Spleen (tissue), 11 donors: ENCODE measurements around the gene LAMA5. TPM values are rescaled to one million over a fixed set of nuclear protein-coding genes. Genes with fewer than 3 reads are reported as not detected.

Experiments used
- DNase-seq: peaks from one replicate; pipeline ENCODE4 v3.0.0-alpha.2; 2020
- H3K27ac ChIP-seq, 8 donors: fragments of 200-600 bp; sonication (generic) in 7 of 8; 1 replicate in 4 of 8; 2 replicates in 4 of 8; pipeline versions ENCODE4 v1.5.0 to v1.8.0; 2016 to 2021; ENCODE audit warnings: inconsistent platforms in 4 of 8, mild to moderate bottlenecking in 4 of 8, moderate library complexity in 1 of 8
- H3K27me3 ChIP-seq, 7 donors: fragments of 200-600 bp; sonication (generic) in 6 of 7; replicated peaks in 1 of 7; 1 replicate in 4 of 7; 2 replicates in 3 of 7; pipeline versions ENCODE4 v1.5.0 to v1.8.0; 2016 to 2021; ENCODE audit warnings: inconsistent platforms in 3 of 7, mild to moderate bottlenecking in 1 of 7
- H3K36me3 ChIP-seq, 6 donors: fragments of 200-600 bp; sonication (generic) in 5 of 6; 1 replicate in 4 of 6; 2 replicates in 2 of 6; pipeline versions ENCODE4 v1.5.0 to v1.8.0; 2016 to 2021; ENCODE audit warnings: inconsistent platforms in 2 of 6
- H3K4me1 ChIP-seq, 6 donors: fragments of 200-600 bp; sonication (generic) in 5 of 6; 1 replicate in 3 of 6; 2 replicates in 3 of 6; pipeline versions ENCODE4 v1.5.0 to v1.8.0; 2016 to 2021; ENCODE audit warnings: inconsistent platforms in 3 of 6
- H3K4me3 ChIP-seq, 8 donors: fragments of 200-600 bp; sonication (generic) in 7 of 8; 1 replicate in 4 of 8; 2 replicates in 4 of 8; pipeline versions ENCODE4 v1.5.0 to v1.8.0; 2016 to 2021; ENCODE audit warnings: inconsistent platforms in 4 of 8, mild to moderate bottlenecking in 4 of 8, moderate library complexity in 2 of 8
- H3K9me3 ChIP-seq, 8 donors: fragments of 200-600 bp; sonication (generic) in 7 of 8; 1 replicate in 4 of 8; 2 replicates in 4 of 8; pipeline versions ENCODE4 v1.5.0 to v1.8.0; 2016 to 2021; ENCODE audit warnings: inconsistent platforms in 4 of 8
- CTCF ChIP-seq, 11 experiments: fragments of 200-600 bp in 7 of 11; fragments of 450-650 bp in 4 of 11; sonication (generic) in 4 of 11; IDR thresholded peaks in 8 of 11; conservative IDR thresholded peaks in 3 of 11; 1 replicate in 7 of 11; 2 replicates in 4 of 11; pipeline versions ENCODE4 v1.4.0 to v1.8.0; 2016 to 2021; ENCODE audit warnings: antibody characterized with exemption in 11 of 11, inconsistent platforms in 4 of 11, mild to moderate bottlenecking in 1 of 11
- POLR2A ChIP-seq, 3 donors: fragments of 450-650 bp; IDR thresholded peaks; one replicate each; pipeline ENCODE4 v1.5.1; 2017; ENCODE audit warnings: antibody characterized with exemption in 3 of 3, mild to moderate bottlenecking in 1 of 3
- POLR2AphosphoS5 ChIP-seq, 3 donors: sonication (generic); formaldehyde crosslinking; IDR thresholded peaks; one replicate each; pipeline ENCODE4 v1.5.1; 2017; ENCODE audit warnings: antibody characterized with exemption in 3 of 3
- WGBS, 5 donors: extraction: QIAGEN DNeasy Blood & Tissue Kit in 3 of 5; methylation state at CpG; one replicate each; pipeline versions ENCODE4 v1.1.5 to v1.1.7; 2013 to 2018; 5-methylcytosine and 5-hydroxymethylcytosine counted together
- intact Hi-C: fragments of 100-400 bp; cut with DNase I; formaldehyde crosslinking; loops from one replicate; pipeline ENCODE4 v1.15.0; 2023; ENCODE audit warnings: low total_unique reads
- polyA plus RNA-seq, 3 donors: library from polyadenylated mRNA; stranded (reverse); fragments of 200-250 nt; gene quantifications; one replicate each; pipeline ENCODE4 v1.2.1, GENCODE V29; 2013
- total RNA-seq, 7 donors: library from RNA; depleted of rRNA in 3 of 7; stranded (reverse); fragments of >200 nt in 3 of 7; fragmentation: NEBNext Ultra II Directional in 4 of 7; extraction: Animal tissue kit (Norgen Biotek cat#: 25700) in 4 of 7; gene quantifications; one replicate each; pipeline versions ENCODE4 v1.1.0 to v1.2.1, GENCODE V29; 2016 to 2021
- donor health status: healthy with polysubstance abuse.
- donor health status: DM: no; HTN: no; CAD: no; lungs with moderate emphysema.
- donor health status: DM: no; HTN: no; CAD: no.
- donor health status: Bipolar disorder and iron deficiency.
- donor health status: healthy.
- donor health status: DM: no; HTN: no; CAD: no.
- donor health status: DM: yes; HTN: yes; CAD: no.

The LAMA5 gene
- total and polyA plus RNA-seq, 10 donors: 46.5 to 266 (median 115) TPM

- Histone ChIP-seq H3K9me3 (no peaks in the 10 kb centered on the region), H3K4me3 (peak overlapping the region in 2 of 8 donors; percentile 3 to 40), H3K27me3 (peaks cover 0 to 6% (median 0%) of the 10 kb centered on the region in 7 donors), H3K27ac (peak overlapping the region; percentile 53 to 87 (median 79)), H3K36me3 (peaks cover 0 to 27% (median 1%) of the 10 kb centered on the region in 6 donors), H3K4me1 (peaks cover 26 to 81% (median 58%) of the 10 kb centered on the region in 6 donors)
- 53 to 68% (median 60%) methylated on average over 14 to 17 of the region's 17 CpGs for WGBS, 5 donors
- DNase-seq: no peak
- TF ChIP-seq CTCF (IDR thresholded peaks at IDR 0.05 in 8 of 11, conservative IDR thresholded peaks at IDR 0.05 in 3 of 11) (no peak), POLR2A (IDR thresholded peaks at IDR 0.05) (no peak), POLR2AphosphoS5 (IDR thresholded peaks at IDR 0.05) (no peak)
- intact Hi-C loops: no loop called here
Observed at GRCh38 chr20:62356589-62357186, 10.4 kb downstream of the LAMA5 start.

- Histone ChIP-seq H3K27ac (peak overlapping the region; percentile 53 to 87 (median 79)), H3K4me1 (peaks cover 26 to 75% (median 51%) of the 10 kb centered on the region in 6 donors), H3K9me3 (no peaks in the 10 kb centered on the region), H3K27me3 (peaks cover 0 to 6% (median 0%) of the 10 kb centered on the region in 7 donors), H3K36me3 (peaks cover 0 to 27% (median 5%) of the 10 kb centered on the region in 6 donors), H3K4me3 (peak overlapping the region in 1 of 8 donors; percentile 40)
- WGBS, 5 donors: 46 to 63% (median 60%) methylated on average over 27 to 29 of the region's 29 CpGs
- no peak for DNase-seq
- intact Hi-C loops: no loop called here
- no peak for TF ChIP-seq POLR2A (IDR thresholded peaks at IDR 0.05)
- peak; percentile 38 to 77 (median 75) for TF ChIP-seq POLR2AphosphoS5 (IDR thresholded peaks at IDR 0.05)
Observed at GRCh38 chr20:62355878-62356588, 11.1 kb downstream of the LAMA5 start.

GRCh38 chr20:62355516-62355877 lies 11.6 kb downstream of the LAMA5 start:
- Histone ChIP-seq H3K27ac (peak overlapping the region in 7 of 8 donors; percentile 53 to 87 (median 82)), H3K4me1 (peaks cover 26 to 70% (median 48%) of the 10 kb centered on the region in 6 donors), H3K36me3 (peaks cover 0 to 28% (median 9%) of the 10 kb centered on the region in 6 donors), H3K27me3 (peaks cover 0 to 6% (median 0%) of the 10 kb centered on the region in 7 donors), H3K4me3 (no peak overlapping the region), H3K9me3 (no peaks in the 10 kb centered on the region)
- intact Hi-C loops: no loop called here
- TF ChIP-seq CTCF (IDR thresholded peaks at IDR 0.05 in 8 of 11, conservative IDR thresholded peaks at IDR 0.05 in 3 of 11) (no peak), POLR2AphosphoS5 (IDR thresholded peaks at IDR 0.05) (no peak), POLR2A (IDR thresholded peaks at IDR 0.05) (no peak)
- WGBS, 5 donors: 59 to 78% (median 68%) methylated on average over 1 to 11 of the region's 11 CpGs
- DNase-seq: no peak

- Histone ChIP-seq H3K4me3 (no peak overlapping the region), H3K9me3 (no peaks in the 10 kb centered on the region), H3K4me1 (peaks cover 26 to 68% (median 47%) of the 10 kb centered on the region in 6 donors), H3K27me3 (peaks cover 0 to 6% (median 0%) of the 10 kb centered on the region in 7 donors), H3K36me3 (peaks cover 0 to 35% (median 10%) of the 10 kb centered on the region in 6 donors), H3K27ac (peak overlapping the region in 5 of 8 donors; percentile 76 to 87 (median 83))
- intact Hi-C loops: no loop called here
- no peak for DNase-seq
- no peak for TF ChIP-seq CTCF (IDR thresholded peaks at IDR 0.05 in 8 of 11, conservative IDR thresholded peaks at IDR 0.05 in 3 of 11)
- WGBS, 5 donors: 70 to 83% (median 80%) methylated on average over 2 to 16 of the region's 16 CpGs
Observed at GRCh38 chr20:62354811-62355341, 12.2 kb downstream of the LAMA5 start.
